Prostate gland (tissue), 2 donors: Measurements from ENCODE around the gene NUTM2A.
"Not testable (repeated sequence)": the region's sequence is repeated elsewhere in the genome, so short reads cannot be mapped to it uniquely, and the experiment has no call there.

Experiments
- POLR2A ChIP-seq: fragments of 450-650 bp; IDR thresholded peaks from one replicate; pipeline ENCODE4 v1.6.1; 2016; ENCODE audit warnings: antibody characterized with exemption, mild to moderate bottlenecking
- POLR2AphosphoS5 ChIP-seq: sonication (generic); formaldehyde crosslinking; IDR thresholded peaks from one replicate; pipeline ENCODE4 v1.6.1; 2017; ENCODE audit warnings: antibody characterized with exemption
- TF ChIP-seq, protein P1 (sequence below), 4 experiments: fragments of 200-600 bp in 2 of 4; fragments of 450-650 bp in 2 of 4; sonication (generic) in 2 of 4; IDR thresholded peaks; 1 replicate in 3 of 4; 2 replicates in 1 of 4; pipeline ENCODE4 v1.5.1; 2016 to 2019; ENCODE audit warnings: antibody characterized with exemption in 4 of 4, mild to moderate bottlenecking in 2 of 4, moderate library complexity in 2 of 4

DNA sequence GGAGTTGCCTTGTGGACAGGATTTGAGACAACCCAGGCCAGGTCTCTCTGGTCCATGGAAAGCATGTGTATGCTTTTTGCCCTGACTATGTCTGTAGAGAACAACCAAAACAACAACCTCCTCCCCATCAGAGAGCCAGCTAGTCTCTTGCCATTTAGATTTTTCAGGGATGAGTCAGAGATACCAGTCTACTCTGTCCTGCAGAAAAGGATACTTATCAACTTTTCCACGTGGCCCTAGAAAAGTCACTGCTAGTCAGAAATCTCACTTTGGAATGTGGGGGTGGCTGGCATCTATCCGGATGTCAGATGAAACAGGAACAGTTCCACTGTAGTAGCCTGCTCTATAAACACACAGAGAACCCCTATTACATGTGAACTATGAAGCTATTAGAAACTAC lies 13.4 kb upstream of the NUTM2A start:
- TF ChIP-seq, protein P1, sequence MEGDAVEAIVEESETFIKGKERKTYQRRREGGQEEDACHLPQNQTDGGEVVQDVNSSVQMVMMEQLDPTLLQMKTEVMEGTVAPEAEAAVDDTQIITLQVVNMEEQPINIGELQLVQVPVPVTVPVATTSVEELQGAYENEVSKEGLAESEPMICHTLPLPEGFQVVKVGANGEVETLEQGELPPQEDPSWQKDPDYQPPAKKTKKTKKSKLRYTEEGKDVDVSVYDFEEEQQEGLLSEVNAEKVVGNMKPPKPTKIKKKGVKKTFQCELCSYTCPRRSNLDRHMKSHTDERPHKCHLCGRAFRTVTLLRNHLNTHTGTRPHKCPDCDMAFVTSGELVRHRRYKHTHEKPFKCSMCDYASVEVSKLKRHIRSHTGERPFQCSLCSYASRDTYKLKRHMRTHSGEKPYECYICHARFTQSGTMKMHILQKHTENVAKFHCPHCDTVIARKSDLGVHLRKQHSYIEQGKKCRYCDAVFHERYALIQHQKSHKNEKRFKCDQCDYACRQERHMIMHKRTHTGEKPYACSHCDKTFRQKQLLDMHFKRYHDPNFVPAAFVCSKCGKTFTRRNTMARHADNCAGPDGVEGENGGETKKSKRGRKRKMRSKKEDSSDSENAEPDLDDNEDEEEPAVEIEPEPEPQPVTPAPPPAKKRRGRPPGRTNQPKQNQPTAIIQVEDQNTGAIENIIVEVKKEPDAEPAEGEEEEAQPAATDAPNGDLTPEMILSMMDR (IDR thresholded peaks at IDR 0.05), result not testable (repeated sequence)
- not testable (repeated sequence) for TF ChIP-seq POLR2AphosphoS5, POLR2A
